Measurements from ENCODE around the gene CARS2. TPM values are rescaled to one million over a fixed set of nuclear protein-coding genes. Genes with fewer than 3 reads are reported as not detected.

CARS2 gene
- total RNA-seq, 1 experiment from 2014 or later, result 52.9 TPM

DNA sequence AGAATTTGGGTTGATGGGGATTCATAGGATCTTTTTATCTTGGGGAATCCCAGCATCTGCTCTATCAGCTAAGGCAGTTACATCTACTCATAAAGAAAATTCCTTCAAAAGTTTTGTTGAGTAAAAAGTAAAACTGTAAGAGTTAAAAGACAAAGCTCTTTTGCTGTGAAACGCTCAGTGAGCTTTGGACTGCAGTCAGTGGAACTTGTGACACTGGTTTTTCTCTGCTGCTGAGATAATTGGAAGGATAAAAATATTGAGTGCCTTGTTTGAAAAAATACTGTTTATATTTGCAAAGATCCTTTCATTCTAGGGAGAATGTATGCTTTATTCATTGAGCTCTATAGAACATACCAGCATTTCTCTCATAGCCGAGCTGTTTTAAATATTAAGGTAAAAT lies 85.3 kb downstream of the CARS2 start:
- H3K9me3 ChIP-seq (ENCODE audit: control insufficient read depth in 1 of 2, insufficient read depth in 1 of 2, low read depth in 1 of 2, low read length in 2 of 2), result no peaks in the 10 kb centered on the region
- H3K4me1 ChIP-seq (ENCODE audit: control insufficient read depth in 1 of 2, insufficient read depth in 2 of 2, low read length in 2 of 2), result peaks cover 9 to 11% of the 10 kb centered on the region in 2 experiments; a peak in 3 of 4 replicates
- DNase-seq (ENCODE audit: low read depth, low spot score) (no peak), ATAC-seq (no peak)
- H3K27ac ChIP-seq (ENCODE audit: low read depth, low read length), result no peak overlapping the region
- H3K4me3 ChIP-seq (replicated peaks in 1 of 2; ENCODE audit: low read depth in 1 of 2, low read length in 2 of 2), result no peak overlapping the region
- TF ChIP-seq CEBPB (IDR thresholded peaks at IDR 0.05; ENCODE audit: low read depth) (no peak), RAD21 (IDR thresholded peaks at IDR 0.05; ENCODE audit: low read depth) (no peak), FOSL1 (IDR thresholded peaks at IDR 0.05; ENCODE audit: low read depth) (no peak), SP1 (IDR thresholded peaks at IDR 0.05; ENCODE audit: low read depth) (no peak), ZNF274 (IDR thresholded peaks at IDR 0.05; ENCODE audit: low read depth, low read length) (no peak), ZFX (IDR thresholded peaks at IDR 0.05) (no peak), YY1 (IDR thresholded peaks at IDR 0.05; ENCODE audit: extremely low read depth, insufficient replicate concordance, low read depth, low read length) (no peak), ELF1 (IDR thresholded peaks at IDR 0.05; ENCODE audit: borderline replicate concordance, low read depth) (no peak), POLR2AphosphoS5 (IDR thresholded peaks at IDR 0.05; ENCODE audit: low read depth, low read length) (no peak), SRF (IDR thresholded peaks at IDR 0.05; ENCODE audit: low read depth) (no peak), SIN3A (IDR thresholded peaks at IDR 0.05; ENCODE audit: low read depth) (no peak), EGR1 (IDR thresholded peaks at IDR 0.05; ENCODE audit: low read depth) (no peak), EZH2phosphoT487 (IDR thresholded peaks at IDR 0.05; ENCODE audit: borderline replicate concordance) (no peak), TCF7L2 (IDR thresholded peaks at IDR 0.05; ENCODE audit: borderline replicate concordance, extremely low read depth, insufficient read depth, insufficient read length) (no peak), POLR2A (IDR thresholded peaks at IDR 0.05; ENCODE audit: borderline replicate concordance, extremely low read depth, insufficient read depth, insufficient read length) (no peak)
- TF ChIP-seq, protein P1, sequence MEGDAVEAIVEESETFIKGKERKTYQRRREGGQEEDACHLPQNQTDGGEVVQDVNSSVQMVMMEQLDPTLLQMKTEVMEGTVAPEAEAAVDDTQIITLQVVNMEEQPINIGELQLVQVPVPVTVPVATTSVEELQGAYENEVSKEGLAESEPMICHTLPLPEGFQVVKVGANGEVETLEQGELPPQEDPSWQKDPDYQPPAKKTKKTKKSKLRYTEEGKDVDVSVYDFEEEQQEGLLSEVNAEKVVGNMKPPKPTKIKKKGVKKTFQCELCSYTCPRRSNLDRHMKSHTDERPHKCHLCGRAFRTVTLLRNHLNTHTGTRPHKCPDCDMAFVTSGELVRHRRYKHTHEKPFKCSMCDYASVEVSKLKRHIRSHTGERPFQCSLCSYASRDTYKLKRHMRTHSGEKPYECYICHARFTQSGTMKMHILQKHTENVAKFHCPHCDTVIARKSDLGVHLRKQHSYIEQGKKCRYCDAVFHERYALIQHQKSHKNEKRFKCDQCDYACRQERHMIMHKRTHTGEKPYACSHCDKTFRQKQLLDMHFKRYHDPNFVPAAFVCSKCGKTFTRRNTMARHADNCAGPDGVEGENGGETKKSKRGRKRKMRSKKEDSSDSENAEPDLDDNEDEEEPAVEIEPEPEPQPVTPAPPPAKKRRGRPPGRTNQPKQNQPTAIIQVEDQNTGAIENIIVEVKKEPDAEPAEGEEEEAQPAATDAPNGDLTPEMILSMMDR (IDR thresholded peaks at IDR 0.05 in 2 of 3, conservative IDR thresholded peaks at IDR 0.05 in 1 of 3; ENCODE audit: borderline replicate concordance in 1 of 3, insufficient read depth in 1 of 3, low read depth in 2 of 3, low read length in 2 of 3), result no peak
- TF ChIP-seq, protein P2, sequence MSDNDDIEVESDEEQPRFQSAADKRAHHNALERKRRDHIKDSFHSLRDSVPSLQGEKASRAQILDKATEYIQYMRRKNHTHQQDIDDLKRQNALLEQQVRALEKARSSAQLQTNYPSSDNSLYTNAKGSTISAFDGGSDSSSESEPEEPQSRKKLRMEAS (IDR thresholded peaks at IDR 0.05), result no peak
- TF ChIP-seq, protein P3, sequence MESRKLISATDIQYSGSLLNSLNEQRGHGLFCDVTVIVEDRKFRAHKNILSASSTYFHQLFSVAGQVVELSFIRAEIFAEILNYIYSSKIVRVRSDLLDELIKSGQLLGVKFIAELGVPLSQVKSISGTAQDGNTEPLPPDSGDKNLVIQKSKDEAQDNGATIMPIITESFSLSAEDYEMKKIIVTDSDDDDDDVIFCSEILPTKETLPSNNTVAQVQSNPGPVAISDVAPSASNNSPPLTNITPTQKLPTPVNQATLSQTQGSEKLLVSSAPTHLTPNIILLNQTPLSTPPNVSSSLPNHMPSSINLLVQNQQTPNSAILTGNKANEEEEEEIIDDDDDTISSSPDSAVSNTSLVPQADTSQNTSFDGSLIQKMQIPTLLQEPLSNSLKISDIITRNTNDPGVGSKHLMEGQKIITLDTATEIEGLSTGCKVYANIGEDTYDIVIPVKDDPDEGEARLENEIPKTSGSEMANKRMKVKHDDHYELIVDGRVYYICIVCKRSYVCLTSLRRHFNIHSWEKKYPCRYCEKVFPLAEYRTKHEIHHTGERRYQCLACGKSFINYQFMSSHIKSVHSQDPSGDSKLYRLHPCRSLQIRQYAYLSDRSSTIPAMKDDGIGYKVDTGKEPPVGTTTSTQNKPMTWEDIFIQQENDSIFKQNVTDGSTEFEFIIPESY (IDR thresholded peaks at IDR 0.05; ENCODE audit: extremely low read depth, insufficient replicate concordance, low read length), result no peak
- TF ChIP-seq, protein P4, sequence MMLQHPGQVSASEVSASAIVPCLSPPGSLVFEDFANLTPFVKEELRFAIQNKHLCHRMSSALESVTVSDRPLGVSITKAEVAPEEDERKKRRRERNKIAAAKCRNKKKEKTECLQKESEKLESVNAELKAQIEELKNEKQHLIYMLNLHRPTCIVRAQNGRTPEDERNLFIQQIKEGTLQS (IDR thresholded peaks at IDR 0.05), result no peak
- H3K9ac ChIP-seq (ENCODE audit: low read length), result no peak overlapping the region
- H2AFZ ChIP-seq (ENCODE audit: low read depth, low read length, poor library complexity, severe bottlenecking), result no peak overlapping the region
- no peak overlapping the region for H3K4me2 ChIP-seq (ENCODE audit: low read length)
- no TSS peak for BruUV-seq (replicated peaks)
- ChIA-PET POLR2A (interaction anchor here (0.6 kb wide), 1 partner anchor 11 kb away, joined by 3 read pairs; no protein-coding TSS in a partner anchor), CTCF (no interaction called here), RAD21 (ENCODE audit: low non-redundant PET in 1 of 2, low total read pairs in 2 of 2, uncharacterized antibody in 2 of 2, unreplicated experiment in 2 of 2) (no interaction called here)
- peaks cover 5 to 8% of the 10 kb centered on the region in 2 experiments; a peak in 3 of 4 replicates for H3K36me3 ChIP-seq (ENCODE audit: control insufficient read depth in 1 of 2, insufficient read depth in 2 of 2, low read length in 2 of 2)
- H3K9me2 ChIP-seq (ENCODE audit: insufficient read depth), result no peaks in the 10 kb centered on the region
- H3K27me3 ChIP-seq (ENCODE audit: insufficient read depth, low read length), result no peaks in the 10 kb centered on the region
- intact Hi-C loops (cut with micrococcal nuclease), result no loop called here
- peaks cover 100% of the 10 kb centered on the region for H3K79me2 ChIP-seq (ENCODE audit: insufficient read depth, low read length)
- H4K20me1 ChIP-seq (ENCODE audit: insufficient read depth), result peaks cover 17% of the 10 kb centered on the region; the same call in 1 of the 2 replicates

Measured in HCT116 (cell line).